H54 (cell line): Measurements from ENCODE around the gene C8G.

Source experiments
- DNase-seq: peaks from one replicate; pipeline ENCODE4 v3.0.0; 2011; ENCODE audit warnings: low spot score, mixed read lengths; ENCODE audit not compliant: insufficient read length
- FAIRE-seq: peaks from 3 replicates; lab custom pipeline; 2011; peaks lifted over from hg19 to GRCh38; lab: Jason Lieb, UNC
- POLR2A ChIP-seq: IDR thresholded peaks from 2 replicates; pipeline ENCODE4 v1.6.1; 2011; ENCODE audit warnings: low read depth, mild to moderate bottlenecking, low read length

The C8G gene

DNA sequence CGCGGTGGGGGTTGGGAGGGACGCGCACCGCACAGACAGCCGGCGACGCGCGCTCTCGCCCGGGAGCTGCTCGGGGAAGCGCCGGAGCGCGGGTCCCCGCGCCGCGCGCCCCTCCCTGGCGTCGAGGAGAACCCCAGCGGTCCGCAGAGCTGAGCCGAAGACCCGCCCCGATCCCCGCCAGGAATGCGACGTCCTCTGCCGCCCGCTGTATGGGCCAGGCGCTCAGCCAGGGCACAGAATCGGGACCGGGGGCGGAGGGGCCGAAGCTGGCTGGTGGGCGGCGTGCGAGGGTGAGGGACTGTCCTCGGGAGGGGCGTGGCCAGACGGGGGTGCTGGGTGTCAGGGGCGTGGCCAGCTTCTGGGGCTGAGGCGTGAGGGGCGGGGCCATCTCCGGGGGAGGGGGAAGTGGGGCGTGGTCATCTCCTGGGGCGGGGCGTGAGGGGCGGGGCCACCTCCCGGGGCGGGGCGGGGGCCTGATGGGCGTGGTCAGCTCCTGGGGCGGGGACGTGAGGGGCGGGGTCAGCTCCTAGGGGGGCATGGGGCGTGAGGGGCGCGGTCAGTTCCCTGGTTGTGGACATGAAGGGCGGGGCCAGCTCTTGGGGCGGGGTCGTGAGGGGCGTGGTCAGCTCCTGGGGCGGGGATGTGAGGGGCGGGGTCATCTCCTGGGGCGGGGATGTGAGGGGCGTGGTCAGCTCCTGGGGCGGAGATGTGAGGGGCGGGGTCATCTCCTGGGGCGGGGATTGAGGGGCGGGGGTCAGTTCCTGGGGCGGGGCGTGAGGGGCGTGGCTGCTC is 33.2 kb downstream of the C8G start:
- FAIRE-seq (no peak), DNase-seq (peak; percentile 91)
- no peak for TF ChIP-seq POLR2A

DNA sequence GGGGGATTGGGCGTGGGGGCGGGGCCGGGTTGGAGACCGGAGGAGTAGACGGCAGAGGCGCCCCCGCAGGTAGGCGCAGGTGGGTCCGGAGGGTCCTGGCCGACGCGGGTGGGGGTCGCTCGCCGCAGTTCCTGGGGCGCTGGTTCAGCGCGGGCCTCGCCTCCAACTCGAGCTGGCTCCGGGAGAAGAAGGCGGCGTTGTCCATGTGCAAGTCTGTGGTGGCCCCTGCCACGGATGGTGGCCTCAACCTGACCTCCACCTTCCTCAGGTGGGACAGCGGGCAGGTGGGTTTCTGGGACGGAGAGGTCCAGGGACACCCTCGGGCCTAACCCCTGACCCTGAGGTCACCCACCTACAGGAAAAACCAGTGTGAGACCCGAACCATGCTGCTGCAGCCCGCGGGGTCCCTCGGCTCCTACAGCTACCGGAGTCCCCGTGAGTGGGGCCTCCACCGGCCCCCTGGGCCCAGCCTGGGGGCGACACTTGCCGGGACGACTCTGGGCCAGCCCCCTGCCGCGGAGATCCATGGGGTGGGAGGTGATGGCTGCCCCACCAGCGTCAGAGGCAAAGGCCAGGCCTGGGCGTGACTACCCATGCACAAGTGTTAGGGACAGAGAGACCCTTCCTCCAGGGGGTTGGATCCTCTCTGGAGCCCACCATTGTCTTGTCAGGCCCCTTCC is 34.0 kb downstream of the C8G start:
- no peak for TF ChIP-seq POLR2A
- no peak for FAIRE-seq
- DNase-seq: no peak

DNA sequence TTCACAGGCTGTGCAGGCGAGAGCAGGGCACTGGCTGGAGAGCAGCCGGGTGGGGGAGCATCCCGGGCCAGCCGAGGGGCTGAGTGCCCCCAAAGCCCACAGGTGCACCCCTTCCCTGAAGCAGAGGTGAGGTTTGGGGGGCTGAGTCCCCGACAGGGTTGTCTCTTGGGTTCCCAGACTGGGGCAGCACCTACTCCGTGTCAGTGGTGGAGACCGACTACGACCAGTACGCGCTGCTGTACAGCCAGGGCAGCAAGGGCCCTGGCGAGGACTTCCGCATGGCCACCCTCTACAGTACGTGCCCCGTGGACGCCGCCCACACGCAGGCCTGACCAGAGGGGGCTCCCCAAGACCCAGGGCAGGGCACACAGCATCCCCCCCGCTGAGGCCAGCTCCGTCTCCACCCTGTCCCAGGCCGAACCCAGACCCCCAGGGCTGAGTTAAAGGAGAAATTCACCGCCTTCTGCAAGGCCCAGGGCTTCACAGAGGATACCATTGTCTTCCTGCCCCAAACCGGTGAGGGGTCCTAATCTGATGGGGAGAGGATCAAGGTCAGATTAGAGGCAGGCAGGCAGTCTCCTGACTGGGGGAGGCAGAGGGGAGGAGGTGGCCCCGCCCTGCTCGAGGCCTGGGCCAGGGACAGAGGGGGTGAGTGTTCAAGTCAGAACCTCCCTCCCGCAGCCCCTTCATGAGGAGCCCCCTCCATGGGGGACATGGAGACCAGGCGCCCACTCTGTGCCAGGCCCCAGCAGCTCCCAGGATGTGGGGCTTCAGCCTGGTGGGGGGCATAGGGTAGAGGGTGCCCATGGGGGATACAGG is 34.9 kb downstream of the C8G start:
- TF ChIP-seq POLR2A: no peak
- FAIRE-seq: no peak
- no peak for DNase-seq

DNA sequence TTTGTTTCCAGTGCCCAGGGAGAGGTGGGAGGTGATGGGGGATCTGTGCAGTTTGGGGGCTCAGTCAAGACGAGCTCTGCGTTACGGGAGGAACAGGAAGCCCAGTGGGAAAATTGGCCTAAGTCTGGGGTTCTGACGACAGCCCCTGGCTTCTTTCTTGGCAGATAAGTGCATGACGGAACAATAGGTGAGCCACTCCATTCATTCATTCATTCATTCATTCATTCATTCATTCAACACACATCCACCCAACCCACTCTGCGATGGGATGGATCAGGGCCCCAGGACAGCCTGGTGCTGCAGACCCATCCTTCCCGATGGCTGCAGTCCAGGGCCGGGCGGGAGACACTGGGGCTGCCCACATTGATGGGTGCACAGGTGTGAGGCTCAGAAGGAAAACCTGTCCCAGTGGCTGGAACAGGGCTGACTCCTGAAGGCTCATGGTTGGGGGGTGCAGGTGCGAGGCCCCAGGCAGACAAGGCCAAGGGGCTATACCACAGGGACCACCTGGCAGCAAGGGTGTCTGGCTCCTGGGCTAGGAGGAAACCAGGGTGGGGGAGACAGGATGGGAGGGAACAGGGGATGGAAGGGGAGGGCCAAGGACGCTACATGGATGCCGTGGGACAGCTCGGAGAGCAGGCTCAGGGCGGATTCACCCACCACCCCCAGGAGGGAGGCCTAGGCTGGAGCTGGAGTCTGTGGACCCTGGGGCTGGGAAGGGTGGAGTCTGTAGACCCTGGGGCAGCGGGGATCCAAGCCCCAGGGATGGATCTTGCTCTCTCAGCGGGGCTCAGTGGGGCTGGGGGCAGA is 35.8 kb downstream of the C8G start:
- DNase-seq (no peak), FAIRE-seq (no peak)
- no peak for TF ChIP-seq POLR2A

DNA sequence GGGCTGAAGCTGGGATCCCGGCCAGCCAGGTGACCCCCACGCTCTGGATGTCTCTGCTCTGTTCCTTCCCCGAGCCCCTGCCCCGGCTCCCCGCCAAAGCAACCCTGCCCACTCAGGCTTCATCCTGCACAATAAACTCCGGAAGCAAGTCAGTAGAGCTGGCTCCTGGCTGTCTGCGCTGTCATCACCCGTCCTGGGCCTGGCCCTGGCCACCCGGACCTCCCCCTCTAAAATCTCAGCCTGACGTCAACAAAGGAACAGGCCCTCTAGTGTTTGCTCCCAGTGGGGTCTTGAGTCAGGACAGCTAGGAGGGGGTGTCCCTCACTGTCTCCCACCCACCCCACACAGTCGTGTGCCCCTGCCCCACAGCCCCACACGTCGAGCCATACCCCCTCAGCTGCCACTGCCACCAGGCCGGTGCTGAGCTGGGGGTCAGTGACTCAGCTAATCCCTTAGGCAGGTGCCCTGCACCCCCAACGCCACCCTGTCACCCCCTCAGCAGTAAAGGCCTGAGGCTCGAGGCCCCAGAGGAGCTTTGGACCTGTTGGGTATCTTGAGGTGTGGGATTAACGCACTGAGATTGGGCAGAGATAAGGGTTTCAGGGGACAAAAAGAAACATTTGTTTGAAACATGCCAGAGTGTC is 36.7 kb downstream of the C8G start:
- FAIRE-seq: no peak
- DNase-seq: peak; percentile 83
- no peak for TF ChIP-seq POLR2A

DNA sequence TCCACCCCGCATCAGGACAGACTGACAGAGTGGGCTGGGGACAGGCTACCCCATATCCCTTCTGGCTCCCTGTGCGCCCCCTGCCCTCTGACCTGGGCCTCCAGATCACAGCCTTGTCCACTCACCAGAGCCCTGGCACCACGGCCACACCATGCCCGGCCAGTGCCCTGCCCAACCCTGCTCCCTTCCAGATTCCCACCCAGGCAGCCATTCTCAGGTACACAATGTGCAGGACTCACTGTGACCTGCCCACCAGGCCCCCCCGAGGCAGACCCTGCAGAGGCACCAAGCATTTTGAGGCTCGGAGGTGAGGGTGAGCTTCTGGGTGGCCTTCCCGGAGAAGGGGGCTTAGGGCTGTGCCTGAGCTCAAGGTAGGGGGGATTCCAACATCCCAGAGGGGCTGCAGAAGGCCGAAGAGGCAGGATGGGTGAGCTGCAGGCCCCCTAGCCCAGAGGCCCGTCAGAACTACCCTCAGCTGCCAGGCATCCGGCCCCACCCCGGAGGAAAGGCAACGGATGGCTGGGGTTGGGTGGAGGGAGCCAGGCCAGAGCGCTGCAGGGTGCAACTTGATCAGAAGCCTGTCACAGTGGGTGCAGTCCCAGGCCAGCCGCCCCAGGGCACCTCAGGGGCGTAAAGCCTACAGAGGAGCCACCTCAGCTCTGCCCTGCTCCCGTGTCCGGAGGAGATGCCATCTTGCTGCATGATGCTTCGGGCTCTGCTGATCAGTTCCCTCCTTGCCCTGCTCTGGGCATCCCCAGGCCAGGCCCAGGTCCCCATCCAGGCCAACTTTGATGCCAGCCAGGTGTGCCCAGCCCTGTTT is 37.4 kb downstream of the C8G start, which contains the start of gene LCNL1:
Gene LCNL1, plus strand, starts transcription at position 762 of the 820 bp plus-strand sequence. CDS start 594 bp downstream, outside the sequence.
- no peak for TF ChIP-seq POLR2A
- no peak for FAIRE-seq

DNA sequence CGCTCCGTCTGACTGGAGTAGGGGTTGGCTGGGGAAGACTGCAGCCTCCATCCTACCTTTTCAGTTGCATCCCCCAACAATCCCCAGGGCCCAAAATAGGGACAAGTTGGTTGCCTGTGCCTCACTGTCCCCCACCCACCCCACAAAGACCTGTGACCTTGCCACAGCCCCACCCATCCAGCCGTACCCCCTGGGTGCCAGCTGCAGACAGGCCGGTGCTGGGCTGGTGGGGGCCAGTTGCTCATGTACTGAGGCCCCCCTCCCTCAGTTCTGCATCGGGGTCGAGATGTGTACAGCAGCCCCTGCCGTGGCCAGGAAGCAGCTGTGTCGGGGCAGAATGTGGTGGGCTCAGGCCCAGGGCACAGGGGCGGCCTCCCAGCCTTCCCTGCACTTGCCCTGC is 38.1 kb downstream of the C8G start:
- TF ChIP-seq POLR2A: no peak
- DNase-seq (no peak), FAIRE-seq (no peak)

More for the DNA sequence above, 37.4 kb downstream of the C8G start, which contains the start of gene LCNL1:
- DNase-seq: no peak

DNA sequence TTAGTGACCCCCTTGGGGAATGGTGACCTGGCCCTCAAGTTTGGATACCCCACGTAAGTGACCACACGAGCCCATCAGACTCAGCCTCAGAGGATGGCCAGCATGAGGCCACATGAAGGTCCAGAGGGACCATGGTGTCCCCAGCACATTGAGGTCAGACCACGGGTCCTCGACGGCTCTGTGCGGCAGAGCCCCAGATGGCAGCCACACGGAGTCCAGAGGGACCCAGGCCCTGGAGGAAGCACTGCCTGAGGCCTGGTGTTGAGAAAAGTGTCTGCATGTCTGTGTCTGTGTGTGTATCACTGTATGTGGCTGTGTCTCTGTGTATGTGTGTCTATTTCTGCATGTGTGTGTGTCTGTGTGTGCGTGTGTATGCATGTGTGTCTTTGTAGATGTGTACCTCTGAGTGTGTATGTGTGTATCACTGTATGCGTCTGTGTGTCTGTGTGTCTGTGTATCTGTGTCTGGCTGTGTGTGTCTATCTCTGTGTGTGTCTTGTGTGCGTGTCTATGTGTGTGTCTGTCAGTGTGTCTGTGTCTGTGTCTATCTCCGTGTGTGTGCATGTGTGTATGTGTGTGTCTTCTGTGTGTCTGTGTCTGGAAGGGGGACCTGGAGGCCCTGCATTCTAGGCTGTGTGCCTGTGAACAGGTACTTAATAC is 38.7 kb downstream of the C8G start:
- DNase-seq (no peak), FAIRE-seq (no peak)
- no peak for TF ChIP-seq POLR2A

DNA sequence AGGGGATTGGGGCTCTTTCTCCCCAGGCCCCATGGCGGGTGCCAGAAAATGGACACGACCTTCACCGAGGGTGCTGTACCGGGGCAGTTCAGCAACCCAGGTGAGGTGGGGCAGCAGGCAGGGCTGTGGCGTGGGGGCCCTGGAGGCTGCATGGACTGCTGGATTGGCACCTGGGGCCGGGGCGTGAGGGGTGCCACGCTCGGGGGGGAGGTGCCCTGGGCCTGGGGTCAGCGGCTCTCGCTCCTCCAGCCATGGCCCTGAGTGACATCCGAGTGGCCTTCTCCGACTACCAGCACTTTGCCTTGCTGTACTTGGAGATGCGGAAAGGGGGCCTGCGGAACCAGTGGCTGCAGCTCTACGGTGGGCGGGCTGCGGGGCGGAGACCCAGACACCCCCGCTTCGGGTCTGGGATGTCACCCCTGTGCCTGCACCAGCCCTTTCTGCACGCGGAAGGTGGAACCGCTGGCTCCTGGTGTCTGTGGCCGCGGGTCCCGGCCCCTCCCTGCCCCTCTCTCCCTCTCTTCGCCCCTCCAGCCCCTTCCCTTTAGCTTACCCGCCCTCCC is 39.5 kb downstream of the C8G start:
- TF ChIP-seq POLR2A: no peak
- FAIRE-seq (no peak), DNase-seq (no peak)

DNA sequence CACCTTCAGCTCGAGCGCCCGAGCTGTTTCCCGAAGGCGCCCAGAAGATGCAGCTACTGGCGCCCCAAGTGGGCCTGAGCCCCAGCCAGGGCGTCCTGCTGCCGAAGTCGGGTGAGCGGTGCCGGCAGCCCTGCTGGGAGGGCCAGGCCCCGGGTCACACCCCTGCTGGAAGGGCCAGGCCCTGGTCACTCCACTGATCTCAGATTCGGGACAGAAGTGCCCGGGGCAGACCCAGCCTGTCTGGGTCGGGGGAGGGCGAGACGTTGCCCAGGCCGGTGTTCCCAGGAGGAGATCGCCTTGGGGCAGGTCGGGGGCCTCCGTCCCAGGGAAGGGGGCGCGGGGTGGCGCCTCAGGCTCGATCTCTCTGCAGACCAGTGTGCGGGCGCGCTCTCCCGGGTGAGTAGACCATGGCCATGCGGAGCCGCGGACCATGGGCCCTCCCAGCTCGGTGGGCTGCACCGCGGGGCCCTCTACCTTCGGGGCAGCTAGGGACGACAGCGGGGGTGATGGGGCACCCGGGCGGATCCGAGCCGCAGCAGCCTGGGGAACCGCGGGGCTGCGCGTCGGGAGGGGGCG is 40.1 kb downstream of the C8G start:
- no peak for TF ChIP-seq POLR2A
- DNase-seq (no peak), FAIRE-seq (no peak)

DNA sequence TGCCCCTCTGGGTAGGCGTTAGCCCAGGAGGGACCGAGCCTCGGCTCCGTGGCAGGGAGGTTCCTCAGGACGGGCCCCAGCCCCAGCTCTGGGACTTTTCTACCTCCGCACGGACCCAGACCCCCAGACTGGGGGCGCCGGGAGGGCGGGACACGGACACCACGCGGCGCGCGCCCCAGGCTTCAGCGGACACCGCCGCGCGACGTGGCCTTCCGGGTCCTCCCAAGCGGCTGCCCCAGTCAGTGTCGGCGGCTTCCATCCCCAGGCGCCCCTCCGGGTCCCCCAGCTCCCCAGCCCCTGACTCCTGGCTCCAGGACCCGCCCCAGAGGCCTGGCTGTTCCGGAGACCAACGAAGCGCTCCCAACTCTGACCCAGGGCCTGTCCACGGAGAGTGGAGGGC is 40.8 kb downstream of the C8G start:
- no peak for TF ChIP-seq POLR2A
- FAIRE-seq (no peak), DNase-seq (no peak)

DNA sequence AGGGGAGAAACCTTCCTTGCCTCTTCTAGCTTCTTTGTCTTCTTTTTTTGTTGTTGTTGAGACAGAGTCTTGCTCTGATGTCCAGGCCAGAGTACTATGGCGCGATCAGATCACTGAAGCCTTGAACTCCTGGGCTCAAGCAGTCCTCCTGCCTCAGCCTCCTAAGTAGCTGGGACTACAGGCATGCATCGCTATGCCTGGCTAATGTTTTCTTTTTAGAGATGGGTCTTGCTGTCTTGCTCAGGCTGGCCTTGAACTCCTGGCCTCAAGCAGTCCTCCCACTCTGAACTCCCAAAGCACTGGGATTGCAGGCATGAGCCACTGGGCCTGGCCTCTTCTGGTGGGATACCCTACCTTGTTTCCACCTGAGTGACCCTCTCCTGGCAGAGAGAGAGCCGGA is 43.8 kb downstream of the C8G start:
- no peak for TF ChIP-seq POLR2A
- no peak for DNase-seq
- FAIRE-seq: no peak
